Vagina (tissue), 2 donors: ENCODE results near the gene MARCHF3. TPM values are rescaled to one million over a fixed set of nuclear protein-coding genes. Genes with fewer than 3 reads are reported as not detected.
"Not testable (repeated sequence)": the region's sequence is repeated elsewhere in the genome, so short reads cannot be mapped to it uniquely, and the experiment has no call there.

Experiments
- DNase-seq, 2 donors: peaks; one replicate each; pipeline ENCODE4 v3.0.0-alpha.2; 2017; ENCODE audit errors: extremely low spot score in 2 of 2
- H3K27ac ChIP-seq: fragments of 200-600 bp; sonication (generic); one replicate; pipeline ENCODE4 v1.5.1; 2019
- H3K27me3 ChIP-seq: fragments of 200-600 bp; sonication (generic); one replicate; pipeline ENCODE4 v1.5.1; 2019
- H3K36me3 ChIP-seq, 2 donors: fragments of 200-600 bp; sonication (generic); one replicate each; pipeline ENCODE4 v1.5.1; 2017 to 2019
- H3K4me1 ChIP-seq: fragments of 200-600 bp; sonication (generic); one replicate; pipeline ENCODE4 v1.5.1; 2019
- H3K4me3 ChIP-seq, 2 donors: fragments of 200-600 bp; sonication (generic); 1 replicate in 1 of 2; 2 replicates in 1 of 2; pipeline ENCODE4 v1.5.1; 2016 to 2019
- H3K9me3 ChIP-seq: fragments of 200-600 bp; sonication (generic); one replicate; pipeline ENCODE4 v1.5.1; 2019
- POLR2A ChIP-seq, 2 donors: fragments of 450-650 bp; IDR thresholded peaks; one replicate each; pipeline ENCODE4 v1.6.1; 2017; ENCODE audit warnings: antibody characterized with exemption in 2 of 2, mild to moderate bottlenecking in 2 of 2, moderate library complexity in 2 of 2
- POLR2AphosphoS5 ChIP-seq, 2 donors: sonication (generic); formaldehyde crosslinking; IDR thresholded peaks; one replicate each; pipeline ENCODE4 v1.9.0; 2017; ENCODE audit warnings: antibody characterized with exemption in 2 of 2, mild to moderate bottlenecking in 2 of 2, low read depth in 1 of 2; ENCODE audit not compliant: insufficient read depth in 1 of 2
- intact Hi-C: fragments of 100-400 bp; cut with DNase I; formaldehyde crosslinking; loops from one replicate; pipeline ENCODE4 v1.15.1; 2023
- total RNA-seq: library from RNA; depleted of rRNA; stranded (reverse); fragments of >200 nt; gene quantifications from one replicate; pipeline ENCODE4 v1.2.3, GENCODE V29; 2016
- TF ChIP-seq, protein P1 (sequence below), 3 experiments: fragments of 450-650 bp in 2 of 3; fragments of 200-600 bp in 1 of 3; sonication (generic) in 1 of 3; IDR thresholded peaks; one replicate each; pipeline ENCODE4 v1.5.1; 2017 to 2019; ENCODE audit warnings: antibody characterized with exemption in 3 of 3, mild to moderate bottlenecking in 2 of 3, moderate library complexity in 2 of 3

MARCHF3 gene
- total RNA-seq, 1 donor from 2014 or later, result 2.0 TPM

GRCh38 chr5:127026166-127026565, 4.2 kb downstream of the MARCHF3 start:
- Histone ChIP-seq H3K27ac (no peak overlapping the region), H3K9me3 (no peaks in the 10 kb centered on the region), H3K4me3 (no peak overlapping the region), H3K36me3 (no peaks in the 10 kb centered on the region), H3K4me1 (peaks cover 8% of the 10 kb centered on the region), H3K27me3 (no peaks in the 10 kb centered on the region)
- TF ChIP-seq, protein P1, sequence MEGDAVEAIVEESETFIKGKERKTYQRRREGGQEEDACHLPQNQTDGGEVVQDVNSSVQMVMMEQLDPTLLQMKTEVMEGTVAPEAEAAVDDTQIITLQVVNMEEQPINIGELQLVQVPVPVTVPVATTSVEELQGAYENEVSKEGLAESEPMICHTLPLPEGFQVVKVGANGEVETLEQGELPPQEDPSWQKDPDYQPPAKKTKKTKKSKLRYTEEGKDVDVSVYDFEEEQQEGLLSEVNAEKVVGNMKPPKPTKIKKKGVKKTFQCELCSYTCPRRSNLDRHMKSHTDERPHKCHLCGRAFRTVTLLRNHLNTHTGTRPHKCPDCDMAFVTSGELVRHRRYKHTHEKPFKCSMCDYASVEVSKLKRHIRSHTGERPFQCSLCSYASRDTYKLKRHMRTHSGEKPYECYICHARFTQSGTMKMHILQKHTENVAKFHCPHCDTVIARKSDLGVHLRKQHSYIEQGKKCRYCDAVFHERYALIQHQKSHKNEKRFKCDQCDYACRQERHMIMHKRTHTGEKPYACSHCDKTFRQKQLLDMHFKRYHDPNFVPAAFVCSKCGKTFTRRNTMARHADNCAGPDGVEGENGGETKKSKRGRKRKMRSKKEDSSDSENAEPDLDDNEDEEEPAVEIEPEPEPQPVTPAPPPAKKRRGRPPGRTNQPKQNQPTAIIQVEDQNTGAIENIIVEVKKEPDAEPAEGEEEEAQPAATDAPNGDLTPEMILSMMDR (IDR thresholded peaks at IDR 0.05), result no peak
- TF ChIP-seq POLR2A (IDR thresholded peaks at IDR 0.05) (no peak), POLR2AphosphoS5 (IDR thresholded peaks at IDR 0.05; ENCODE audit: insufficient read depth in 1 of 2, low read depth in 1 of 2) (no peak)
- DNase-seq, result no peak
- intact Hi-C loops, result no loop called here

GRCh38 chr5:127025467-127025866, 4.9 kb downstream of the MARCHF3 start:
- H3K4me1 ChIP-seq, result peaks cover 5% of the 10 kb centered on the region
- DNase-seq, result no peak
- no peak overlapping the region for H3K4me3 ChIP-seq
- intact Hi-C loops, result no loop called here
- TF ChIP-seq, protein P1 (IDR thresholded peaks at IDR 0.05), result no peak
- no peak for TF ChIP-seq POLR2AphosphoS5 (IDR thresholded peaks at IDR 0.05; ENCODE audit: insufficient read depth in 1 of 2, low read depth in 1 of 2)
- no peak for TF ChIP-seq POLR2A (IDR thresholded peaks at IDR 0.05)
- no peaks in the 10 kb centered on the region for H3K9me3 ChIP-seq
- no peak overlapping the region for H3K27ac ChIP-seq
- no peaks in the 10 kb centered on the region for H3K27me3 ChIP-seq
- no peaks in the 10 kb centered on the region for H3K36me3 ChIP-seq

DNA sequence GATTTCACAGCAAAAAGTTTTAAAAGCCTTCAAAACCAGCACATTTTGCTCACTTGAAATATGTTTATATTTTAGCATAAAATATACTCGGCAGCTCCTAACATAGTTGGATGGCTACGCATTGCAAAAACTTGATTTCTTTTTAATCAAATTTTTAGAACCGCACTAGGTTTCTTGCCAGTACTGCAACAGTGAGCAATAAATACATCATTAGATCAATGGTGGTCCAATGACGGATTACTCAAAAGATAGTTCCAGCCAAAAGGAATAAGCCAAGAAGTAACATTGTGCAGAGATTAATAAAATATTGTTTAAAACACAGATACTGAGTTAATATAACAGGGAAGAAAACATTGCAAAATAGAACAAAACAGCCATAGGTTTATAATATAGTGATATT, 5.5 kb downstream of the MARCHF3 start:
- Histone ChIP-seq H3K4me1 (peaks cover 5% of the 10 kb centered on the region), H3K9me3 (no peaks in the 10 kb centered on the region), H3K27ac (no peak overlapping the region), H3K27me3 (no peaks in the 10 kb centered on the region), H3K36me3 (no peaks in the 10 kb centered on the region), H3K4me3 (no peak overlapping the region)
- intact Hi-C loops, result no loop called here
- DNase-seq, result no peak
- TF ChIP-seq POLR2A (IDR thresholded peaks at IDR 0.05) (no peak), POLR2AphosphoS5 (IDR thresholded peaks at IDR 0.05; ENCODE audit: insufficient read depth in 1 of 2, low read depth in 1 of 2) (no peak)
- TF ChIP-seq, protein P1 (IDR thresholded peaks at IDR 0.05), result no peak

GRCh38 chr5:127023552-127024191, 6.7 kb downstream of the MARCHF3 start:
- DNase-seq, H3K4me1 ChIP-seq, H3K27me3 ChIP-seq, H3K36me3 ChIP-seq, H3K27ac ChIP-seq, intact Hi-C loops, H3K4me3 ChIP-seq, H3K9me3 ChIP-seq: not testable (repeated sequence)

DNA sequence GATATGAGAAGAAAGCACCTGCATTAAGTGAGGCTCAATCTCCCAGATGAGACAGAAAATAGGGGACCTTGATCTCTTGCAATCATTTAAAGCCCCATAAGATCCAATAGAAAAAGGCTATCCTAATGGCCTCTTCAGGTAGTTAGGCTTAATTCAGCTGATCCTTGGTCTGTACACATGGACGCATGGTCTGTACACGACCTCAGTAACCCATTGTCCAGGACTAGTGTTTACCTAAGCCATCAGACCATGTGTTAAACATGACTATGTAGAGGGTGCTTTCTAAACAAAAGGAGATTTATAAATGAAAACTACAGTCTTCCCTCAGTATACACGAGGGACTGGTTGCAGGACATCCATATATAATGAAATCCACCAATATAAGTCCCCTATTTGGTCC, 7.5 kb downstream of the MARCHF3 start:
- H3K4me3 ChIP-seq, result no peak overlapping the region
- TF ChIP-seq, protein P1 (IDR thresholded peaks at IDR 0.05), result no peak
- TF ChIP-seq POLR2AphosphoS5 (IDR thresholded peaks at IDR 0.05; ENCODE audit: insufficient read depth in 1 of 2, low read depth in 1 of 2) (no peak), POLR2A (IDR thresholded peaks at IDR 0.05) (no peak)
- no peak overlapping the region for H3K27ac ChIP-seq
- no peaks in the 10 kb centered on the region for H3K36me3 ChIP-seq
- H3K27me3 ChIP-seq, result no peaks in the 10 kb centered on the region
- no peaks in the 10 kb centered on the region for H3K4me1 ChIP-seq
- no peak for DNase-seq
- intact Hi-C loops, result no loop called here
- no peaks in the 10 kb centered on the region for H3K9me3 ChIP-seq
